MM.1S (cell line): ENCODE results near the gene CLASP1.

Experiments
- DNase-seq: peaks from one replicate; pipeline ENCODE4 v3.0.0-alpha.2; 2015
- H2AFZ ChIP-seq: fragments of 300-600 bp; sonication (generic); 2 replicates; pipeline ENCODE4 v1.6.0; 2016; ENCODE audit warnings: antibody characterized with exemption, low read length
- H3F3A ChIP-seq: fragments of 300-600 bp; sonication (generic); 2 replicates; pipeline ENCODE4 v1.6.1; 2016; ENCODE audit warnings: mild to moderate bottlenecking, antibody characterized with exemption, low read length, moderate library complexity, mixed read lengths; ENCODE audit not compliant: insufficient read depth
- H3K27ac ChIP-seq: fragments of 300-600 bp; sonication (generic); 2 replicates; pipeline ENCODE4 v1.5.1; 2016; ENCODE audit warnings: mild to moderate bottlenecking, low read length
- H3K27me3 ChIP-seq: fragments of 300-600 bp; sonication (generic); replicated peaks from 2 replicates; pipeline ENCODE4 v1.6.0; 2016; ENCODE audit warnings: low read length; ENCODE audit not compliant: insufficient read depth
- H3K36me3 ChIP-seq: fragments of 300-600 bp; sonication (generic); replicated peaks from 2 replicates; pipeline ENCODE4 v1.6.1; 2016; ENCODE audit warnings: mild to moderate bottlenecking, low read length, mixed read lengths; ENCODE audit not compliant: insufficient read depth
- H3K4me1 ChIP-seq: fragments of 300-600 bp; sonication (generic); 2 replicates; pipeline ENCODE4 v1.6.1; 2016; ENCODE audit warnings: low read length, mixed read lengths
- H3K4me2 ChIP-seq: fragments of 300-600 bp; sonication (generic); 2 replicates; pipeline ENCODE4 v1.6.0; 2016; ENCODE audit warnings: low read depth, low read length
- H3K4me3 ChIP-seq: fragments of 300-600 bp; sonication (generic); 2 replicates; pipeline ENCODE4 v1.5.1; 2016; ENCODE audit warnings: low read length, mixed read lengths
- H3K79me2 ChIP-seq: fragments of 300-600 bp; sonication (generic); 2 replicates; pipeline ENCODE4 v1.6.1; 2016; ENCODE audit warnings: mixed run types, low read length, mixed read lengths
- H3K9ac ChIP-seq: fragments of 300-600 bp; sonication (generic); 2 replicates; pipeline ENCODE4 v1.6.1; 2016; ENCODE audit warnings: low read length, mixed read lengths
- H3K9me2 ChIP-seq: fragments of 300-600 bp; sonication (generic); replicated peaks from 2 replicates; pipeline ENCODE4 v1.6.1; 2016; ENCODE audit warnings: mild to moderate bottlenecking, low read length, mixed read lengths; ENCODE audit not compliant: insufficient read depth
- H3K9me3 ChIP-seq: fragments of 300-600 bp; sonication (generic); replicated peaks from 2 replicates; pipeline ENCODE4 v1.6.1; 2016; ENCODE audit warnings: mild to moderate bottlenecking, low read length, mixed read lengths; ENCODE audit not compliant: insufficient read depth
- H4K20me1 ChIP-seq: fragments of 300-600 bp; sonication (generic); 2 replicates; pipeline ENCODE4 v1.6.1; 2016; ENCODE audit warnings: mild to moderate bottlenecking, low read length, moderate library complexity, mixed read lengths; ENCODE audit not compliant: insufficient read depth
- CTCF ChIP-seq: fragments of 300-600 bp; sonication (generic); IDR thresholded peaks from 2 replicates; pipeline ENCODE4 v1.5.1; 2016; ENCODE audit warnings: antibody characterized with exemption, low read length, mixed read lengths
- EZH2 ChIP-seq: fragments of 300-600 bp; sonication (generic); optimal IDR thresholded peaks from 2 replicates; pipeline ENCODE3; 2017; ENCODE audit warnings: low read depth, mild to moderate bottlenecking, antibody characterized with exemption, low read length, mixed read lengths
- EZH2phosphoT487 ChIP-seq: fragments of 300-600 bp; sonication (generic); IDR thresholded peaks from 2 replicates; pipeline ENCODE4 v1.6.1; 2018; ENCODE audit warnings: antibody characterized with exemption, low read length

Gene CLASP1

GRCh38 chr2:121534007-121534406 lies 115.3 kb downstream of the CLASP1 start:
- Histone ChIP-seq H3K9me3 (no peaks in the 10 kb centered on the region), H3K27me3 (no peaks in the 10 kb centered on the region), H3K4me2 (no peak overlapping the region), H3K4me1 (peaks cover 24% of the 10 kb centered on the region), H3K4me3 (no peak overlapping the region), H4K20me1 (no peaks in the 10 kb centered on the region), H3K9ac (no peak overlapping the region), H3F3A (peaks cover 44% of the 10 kb centered on the region), H3K36me3 (no peaks in the 10 kb centered on the region), H3K79me2 (peaks cover 66% of the 10 kb centered on the region), H3K9me2 (no peaks in the 10 kb centered on the region), H2AFZ (no peak overlapping the region), H3K27ac (peak overlapping the region; percentile 98; the same call in 1 of the 2 replicates)
- no peak for DNase-seq
- TF ChIP-seq EZH2phosphoT487 (no peak), CTCF (no peak), EZH2 (no peak)

GRCh38 chr2:121532894-121533293 lies 116.4 kb downstream of the CLASP1 start:
- peak; percentile 88 for DNase-seq
- no peaks in the 10 kb centered on the region for H3K27me3 ChIP-seq
- no peaks in the 10 kb centered on the region for H3K36me3 ChIP-seq
- H3K4me1 ChIP-seq: peaks cover 29% of the 10 kb centered on the region
- H3K9ac ChIP-seq: peak overlapping the region; percentile 95; the same call in 1 of the 2 replicates
- peaks cover 44% of the 10 kb centered on the region for H3F3A ChIP-seq
- H3K4me2 ChIP-seq: peak overlapping the region; percentile 65
- H3K4me3 ChIP-seq: no peak overlapping the region; the same call in 1 of the 2 replicates
- H3K79me2 ChIP-seq: peaks cover 69% of the 10 kb centered on the region
- H4K20me1 ChIP-seq: no peaks in the 10 kb centered on the region
- H3K9me2 ChIP-seq: no peaks in the 10 kb centered on the region
- TF ChIP-seq CTCF (no peak), EZH2 (no peak), EZH2phosphoT487 (no peak)
- no peaks in the 10 kb centered on the region for H3K9me3 ChIP-seq
- peak overlapping the region; percentile 98 for H3K27ac ChIP-seq
- 0 out of 2 replicates have a peak overlapping the region, but pooled peaks have one; percentile 12 for H2AFZ ChIP-seq

- Histone ChIP-seq H3K9ac (peak overlapping the region; percentile 95), H3K79me2 (peaks cover 69% of the 10 kb centered on the region), H3K27me3 (no peaks in the 10 kb centered on the region), H3K9me2 (no peaks in the 10 kb centered on the region), H3F3A (peaks cover 44% of the 10 kb centered on the region), H4K20me1 (no peaks in the 10 kb centered on the region), H3K27ac (peak overlapping the region; percentile 98), H3K4me1 (peaks cover 29% of the 10 kb centered on the region), H3K36me3 (no peaks in the 10 kb centered on the region), H2AFZ (no peak overlapping the region), H3K4me3 (peak overlapping the region; percentile 50; the same call in 1 of the 2 replicates), H3K9me3 (no peaks in the 10 kb centered on the region), H3K4me2 (peak overlapping the region; percentile 65)
- TF ChIP-seq CTCF: no peak
- no peak for TF ChIP-seq EZH2
- no peak for TF ChIP-seq EZH2phosphoT487
- no peak for DNase-seq
Measured at GRCh38 chr2:121532347-121532766, 116.9 kb downstream of the CLASP1 start.
